ENCODE results near the gene EPHA3.

Gene EPHA3

DNA sequence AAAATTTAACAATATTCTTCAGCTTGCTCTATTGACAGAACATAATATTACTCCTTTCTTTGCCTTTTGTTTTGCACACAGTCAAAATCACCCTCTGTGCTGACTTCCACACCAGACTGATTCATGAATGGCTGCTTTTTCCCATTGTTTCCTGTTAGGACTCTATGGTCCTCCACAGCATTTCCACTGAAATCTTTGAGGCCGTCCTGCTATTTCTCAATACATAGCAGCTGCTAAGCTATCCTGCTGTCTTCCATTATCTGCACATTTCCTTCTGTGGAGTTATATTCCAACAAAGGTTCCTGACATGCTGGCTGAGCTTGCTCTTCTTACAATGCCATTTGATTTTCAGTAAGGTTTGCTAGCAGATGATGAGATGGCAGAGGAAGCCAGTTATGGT is 153.3 kb downstream of the EPHA3 start:
- no peak overlapping the region for H3K4me3 Mint-ChIP-seq
- H3K27ac Mint-ChIP-seq: no peak overlapping the region
- ATAC-seq (replicated peaks) (no peak), DNase-seq (no peak)
- peaks cover 10 to 26% of the 10 kb centered on the region in 2 donors for H3K9me3 Mint-ChIP-seq
- no peaks in the 10 kb centered on the region for H3K27me3 Mint-ChIP-seq
- H3K4me1 Mint-ChIP-seq (ENCODE audit: low read depth in 2 of 2): no peaks in the 10 kb centered on the region
- H3K36me3 Mint-ChIP-seq (ENCODE audit: insufficient read depth): no peaks in the 10 kb centered on the region

DNA sequence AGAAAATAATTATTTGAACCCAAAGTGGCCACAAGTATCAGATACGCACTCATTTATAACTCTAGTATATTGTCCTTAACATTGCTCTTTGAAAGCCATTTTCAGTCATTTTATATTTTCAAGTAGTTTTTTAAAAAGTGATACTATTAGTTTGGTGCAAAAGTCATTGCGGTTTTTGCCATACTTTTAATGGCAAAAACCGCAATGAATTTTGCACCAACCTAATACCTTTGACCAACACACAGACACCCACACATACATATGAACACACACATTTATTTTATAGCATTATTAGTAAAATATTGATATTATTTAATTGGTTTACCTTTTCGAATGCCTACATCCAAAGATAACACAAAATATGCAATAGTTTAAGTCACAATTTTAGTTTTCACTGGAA is 154.3 kb downstream of the EPHA3 start:
- H3K36me3 Mint-ChIP-seq (ENCODE audit: insufficient read depth): no peaks in the 10 kb centered on the region
- no peaks in the 10 kb centered on the region for H3K4me1 Mint-ChIP-seq (ENCODE audit: low read depth in 2 of 2)
- H3K27me3 Mint-ChIP-seq: no peaks in the 10 kb centered on the region
- H3K4me3 Mint-ChIP-seq: no peak overlapping the region
- H3K9me3 Mint-ChIP-seq: peaks cover 10 to 26% of the 10 kb centered on the region in 2 donors
- H3K27ac Mint-ChIP-seq: no peak overlapping the region
- no peak for ATAC-seq (replicated peaks)
- no peak for DNase-seq

GRCh38 chr3:89262309-89262929 is 155.0 kb downstream of the EPHA3 start:
- no peaks in the 10 kb centered on the region for H3K4me1 Mint-ChIP-seq (ENCODE audit: low read depth in 2 of 2)
- ATAC-seq (replicated peaks): no peak
- H3K27ac Mint-ChIP-seq: no peak overlapping the region
- DNase-seq: no peak
- H3K4me3 Mint-ChIP-seq: no peak overlapping the region
- H3K36me3 Mint-ChIP-seq (ENCODE audit: insufficient read depth): no peaks in the 10 kb centered on the region
- peaks cover 5 to 26% of the 10 kb centered on the region in 2 donors for H3K9me3 Mint-ChIP-seq
- no peaks in the 10 kb centered on the region for H3K27me3 Mint-ChIP-seq

GRCh38 chr3:89264037-89264560 is 156.7 kb downstream of the EPHA3 start:
- DNase-seq: no peak
- no peak overlapping the region for H3K4me3 Mint-ChIP-seq

DNA sequence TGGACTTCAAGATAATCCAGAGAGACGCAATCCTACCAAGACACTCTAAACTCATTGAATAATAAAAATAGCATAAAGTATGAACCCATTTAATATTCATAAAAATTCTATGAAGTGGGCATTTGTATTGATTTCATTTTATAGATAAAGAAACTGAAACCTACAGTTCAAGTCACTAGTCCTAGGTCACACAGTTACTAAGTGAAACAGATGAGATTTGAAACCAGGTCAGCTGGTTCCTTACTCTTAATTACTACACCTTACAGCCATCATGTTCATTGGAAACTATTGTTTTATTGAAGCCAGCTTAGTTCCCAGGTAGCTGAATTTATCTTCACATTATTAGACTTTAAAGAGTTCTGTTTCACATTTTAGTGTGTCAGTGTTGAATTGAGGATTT is 158.7 kb downstream of the EPHA3 start:
- Mint-ChIP-seq H3K4me3 (no peak overlapping the region), H3K27me3 (no peaks in the 10 kb centered on the region), H3K9me3 (peaks cover 4 to 17% of the 10 kb centered on the region in 2 donors), H3K4me1 (ENCODE audit: low read depth in 2 of 2) (no peaks in the 10 kb centered on the region), H3K36me3 (ENCODE audit: insufficient read depth) (no peaks in the 10 kb centered on the region), H3K27ac (no peak overlapping the region)
- DNase-seq (no peak), ATAC-seq (replicated peaks) (no peak)

More at GRCh38 chr3:89264037-89264560, 156.7 kb downstream of the EPHA3 start:
- no peak for ATAC-seq (replicated peaks)
- no peaks in the 10 kb centered on the region for H3K36me3 Mint-ChIP-seq (ENCODE audit: insufficient read depth)
- no peaks in the 10 kb centered on the region for H3K4me1 Mint-ChIP-seq (ENCODE audit: low read depth in 2 of 2)
- no peaks in the 10 kb centered on the region for H3K27me3 Mint-ChIP-seq
- no peak overlapping the region for H3K27ac Mint-ChIP-seq
- H3K9me3 Mint-ChIP-seq: peaks cover 4 to 26% of the 10 kb centered on the region in 2 donors

DNA sequence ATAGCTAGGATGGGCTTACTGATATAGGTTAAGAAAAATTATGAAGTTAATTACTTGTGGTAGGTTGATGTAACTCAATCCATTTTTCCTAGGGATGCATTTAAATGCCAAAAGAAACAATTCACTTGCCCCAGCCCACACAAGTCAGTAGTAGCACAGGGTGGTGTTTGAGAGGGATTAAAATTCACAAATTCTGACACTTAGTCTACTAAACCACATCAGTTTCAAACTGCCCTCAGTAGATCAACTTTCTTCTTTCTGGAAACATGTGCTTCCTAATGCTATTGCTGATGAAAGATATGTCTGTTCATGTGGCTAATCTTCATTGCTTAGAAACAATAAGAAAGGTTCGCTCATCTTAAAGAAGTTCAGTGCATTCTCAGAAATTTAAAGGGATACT is 160.6 kb downstream of the EPHA3 start:
- no peaks in the 10 kb centered on the region for H3K36me3 Mint-ChIP-seq (ENCODE audit: insufficient read depth)
- no peak for DNase-seq
- no peak overlapping the region for H3K27ac Mint-ChIP-seq
- no peaks in the 10 kb centered on the region for H3K4me1 Mint-ChIP-seq (ENCODE audit: low read depth in 2 of 2)
- H3K9me3 Mint-ChIP-seq: peaks cover 2 to 11% of the 10 kb centered on the region in 2 donors
- no peak for ATAC-seq (replicated peaks)
- H3K4me3 Mint-ChIP-seq: no peak overlapping the region
- no peaks in the 10 kb centered on the region for H3K27me3 Mint-ChIP-seq

DNA sequence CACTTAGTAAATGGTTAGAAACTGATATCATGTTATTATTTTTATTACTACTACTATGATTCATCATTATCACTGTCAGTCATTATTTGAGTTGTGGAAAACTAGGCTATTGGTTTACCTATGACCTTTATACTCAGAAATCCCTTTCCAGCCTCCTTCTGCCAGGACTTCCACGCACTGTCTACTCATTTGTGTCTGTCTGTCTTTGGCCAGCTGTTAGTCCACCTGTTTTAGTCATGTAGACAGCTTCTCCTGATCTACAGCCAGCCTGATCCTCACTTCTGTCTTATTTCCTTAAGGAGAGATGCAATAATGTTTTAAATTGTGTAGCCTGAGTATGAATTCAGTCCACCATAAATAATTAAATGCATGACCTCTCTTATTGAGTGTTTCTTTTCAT is 162.8 kb downstream of the EPHA3 start:
- no peaks in the 10 kb centered on the region for H3K36me3 Mint-ChIP-seq (ENCODE audit: insufficient read depth)

DNA sequence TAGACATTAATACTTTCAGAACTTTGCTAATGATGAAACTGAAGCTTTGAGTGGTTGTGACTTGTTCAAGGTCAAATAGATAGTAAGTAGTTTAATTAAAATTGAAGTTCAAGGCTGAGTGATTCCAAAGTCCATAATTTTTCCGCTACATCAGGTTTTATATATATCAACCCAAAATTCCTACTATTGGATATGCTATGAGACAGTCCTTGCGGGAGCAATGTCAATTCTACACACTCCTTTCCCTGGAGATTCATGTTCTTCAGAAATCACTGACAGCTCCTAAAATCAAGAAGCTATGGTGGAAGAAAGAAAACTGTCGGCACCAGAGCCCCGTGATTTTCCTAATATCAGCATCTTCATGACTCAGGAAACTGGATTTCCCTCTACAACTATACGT is 167.6 kb downstream of the EPHA3 start:
- ATAC-seq (replicated peaks): no peak
- no peak overlapping the region for H3K27ac Mint-ChIP-seq
- DNase-seq: no peak
- H3K4me3 Mint-ChIP-seq: no peak overlapping the region
- H3K27me3 Mint-ChIP-seq: no peaks in the 10 kb centered on the region
- H3K4me1 Mint-ChIP-seq (ENCODE audit: low read depth in 2 of 2): no peaks in the 10 kb centered on the region
- no peaks in the 10 kb centered on the region for H3K36me3 Mint-ChIP-seq (ENCODE audit: insufficient read depth)
- H3K9me3 Mint-ChIP-seq: no peaks in the 10 kb centered on the region

More for the DNA sequence above, 162.8 kb downstream of the EPHA3 start:
- no peaks in the 10 kb centered on the region for H3K9me3 Mint-ChIP-seq
- no peak overlapping the region for H3K27ac Mint-ChIP-seq
- ATAC-seq (replicated peaks) (no peak), DNase-seq (no peak)
- H3K4me1 Mint-ChIP-seq (ENCODE audit: low read depth in 2 of 2): no peaks in the 10 kb centered on the region
- no peaks in the 10 kb centered on the region for H3K27me3 Mint-ChIP-seq
- no peak overlapping the region for H3K4me3 Mint-ChIP-seq

DNA sequence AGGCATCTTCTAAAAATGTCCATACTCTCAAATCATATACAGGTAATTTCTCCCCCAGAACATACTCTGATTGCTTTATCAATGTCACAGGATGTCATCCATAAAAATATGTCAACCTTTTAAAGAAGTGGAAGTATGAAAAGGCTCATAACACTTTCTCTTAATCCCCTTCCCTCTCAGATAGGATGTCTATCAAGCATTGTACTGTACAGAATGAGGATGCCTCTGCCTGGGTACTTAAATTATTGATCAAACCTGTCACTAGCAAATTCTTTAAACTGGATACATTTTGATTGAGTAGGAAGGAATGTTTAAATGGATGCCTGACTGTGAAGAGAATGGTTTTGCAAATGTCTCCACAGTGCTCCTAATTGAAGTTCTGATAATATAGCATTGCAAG is 168.7 kb downstream of the EPHA3 start:
- Mint-ChIP-seq H3K36me3 (ENCODE audit: insufficient read depth) (no peaks in the 10 kb centered on the region), H3K27me3 (no peaks in the 10 kb centered on the region), H3K4me1 (ENCODE audit: low read depth in 2 of 2) (no peaks in the 10 kb centered on the region), H3K9me3 (peaks cover 0 to 2% of the 10 kb centered on the region in 2 donors), H3K4me3 (no peak overlapping the region), H3K27ac (no peak overlapping the region)
- DNase-seq (no peak), ATAC-seq (replicated peaks) (no peak)

DNA sequence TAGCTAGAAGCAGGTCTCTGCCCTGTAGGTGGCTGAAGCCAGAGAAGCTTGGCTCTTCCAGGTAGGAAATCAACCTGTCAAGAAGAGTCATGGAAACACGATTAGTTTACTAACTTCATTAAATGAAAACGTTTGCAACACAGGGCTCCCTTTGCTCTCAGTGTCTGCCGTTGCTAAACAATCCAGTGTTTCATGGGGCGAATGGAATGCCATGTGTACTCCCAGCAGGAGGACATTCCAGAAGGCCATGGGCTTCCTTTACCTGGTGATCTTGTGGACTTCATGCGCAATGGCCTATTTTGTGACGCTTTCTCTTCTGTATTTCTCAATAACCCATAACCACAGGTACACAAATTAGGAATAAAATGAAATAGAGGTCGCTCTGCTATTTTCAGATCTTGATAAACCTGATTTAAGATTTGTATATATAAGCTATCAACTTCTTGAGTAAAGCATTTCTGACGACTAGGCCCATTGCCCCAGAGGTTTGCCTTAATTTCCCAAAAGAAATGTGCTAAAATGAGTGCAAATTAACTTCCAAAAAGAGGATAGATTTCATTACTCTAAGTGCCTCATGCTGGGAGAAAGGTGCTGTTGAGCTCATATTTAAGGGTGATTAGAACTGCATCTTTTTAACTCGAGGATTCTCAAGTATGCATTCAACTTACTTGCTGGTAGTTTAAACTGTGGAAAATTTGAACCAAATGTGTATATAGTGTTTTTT is 171.0 kb downstream of the EPHA3 start:
- ATAC-seq (replicated peaks): no peak
- Mint-ChIP-seq H3K4me3 (no peak overlapping the region), H3K4me1 (ENCODE audit: low read depth in 2 of 2) (no peaks in the 10 kb centered on the region)

GRCh38 chr3:89280301-89280700 is 172.9 kb downstream of the EPHA3 start:
- Mint-ChIP-seq H3K4me3 (no peak overlapping the region), H3K4me1 (ENCODE audit: low read depth in 2 of 2) (no peaks in the 10 kb centered on the region), H3K27me3 (no peaks in the 10 kb centered on the region), H3K36me3 (ENCODE audit: insufficient read depth) (no peaks in the 10 kb centered on the region), H3K27ac (no peak overlapping the region), H3K9me3 (peaks cover 0 to 4% of the 10 kb centered on the region in 2 donors)
- ATAC-seq (replicated peaks) (no peak), DNase-seq (no peak)

More for the DNA sequence above, 171.0 kb downstream of the EPHA3 start:
- Mint-ChIP-seq H3K27ac (no peak overlapping the region), H3K27me3 (no peaks in the 10 kb centered on the region), H3K36me3 (ENCODE audit: insufficient read depth) (no peaks in the 10 kb centered on the region), H3K9me3 (peaks cover 0 to 4% of the 10 kb centered on the region in 2 donors)
- no peak for DNase-seq

- ATAC-seq (replicated peaks) (no peak), DNase-seq (no peak)
- Mint-ChIP-seq H3K9me3 (peaks cover 6 to 7% of the 10 kb centered on the region in 2 donors), H3K36me3 (ENCODE audit: insufficient read depth) (no peaks in the 10 kb centered on the region), H3K27ac (no peak overlapping the region), H3K4me1 (ENCODE audit: low read depth in 2 of 2) (no peaks in the 10 kb centered on the region), H3K4me3 (no peak overlapping the region), H3K27me3 (no peaks in the 10 kb centered on the region)
These were observed 173.5 kb downstream of the EPHA3 start for GRCh38 chr3:89280822-89281365.

DNA sequence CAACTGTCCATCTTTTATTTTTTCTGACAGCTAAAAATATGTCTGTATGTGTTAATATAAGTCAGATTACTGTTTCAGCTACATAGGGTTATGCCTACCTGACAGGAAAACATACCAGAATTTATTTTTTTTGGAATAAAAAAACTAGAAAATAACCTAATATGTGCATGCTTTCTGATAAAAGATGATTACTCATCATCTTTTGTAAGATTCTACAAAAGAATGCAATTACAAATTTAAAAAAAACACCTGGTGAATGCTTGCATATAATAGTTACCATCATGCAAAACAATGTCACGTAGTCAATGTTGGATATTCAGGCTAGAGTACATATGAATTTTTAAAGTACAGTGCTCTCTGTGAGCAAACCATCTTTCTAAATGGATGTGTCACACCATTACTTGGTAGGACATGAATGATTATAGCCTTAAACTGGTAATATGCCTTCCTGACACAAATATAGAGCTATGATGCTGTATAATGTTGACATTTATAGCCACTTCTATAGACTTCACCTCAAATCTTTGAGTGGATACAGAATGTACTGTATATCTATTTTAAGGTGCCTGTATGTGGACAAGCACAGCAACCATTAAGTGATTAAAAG is 180.6 kb downstream of the EPHA3 start:
- ATAC-seq (replicated peaks): no peak
- peaks cover 13 to 14% of the 10 kb centered on the region in 2 donors for H3K9me3 Mint-ChIP-seq
- H3K27ac Mint-ChIP-seq: no peak overlapping the region
- H3K27me3 Mint-ChIP-seq: no peaks in the 10 kb centered on the region
- DNase-seq: no peak
- no peaks in the 10 kb centered on the region for H3K36me3 Mint-ChIP-seq (ENCODE audit: insufficient read depth)
- H3K4me1 Mint-ChIP-seq (ENCODE audit: low read depth in 2 of 2): no peaks in the 10 kb centered on the region
- no peak overlapping the region for H3K4me3 Mint-ChIP-seq

Measured in effector memory CD8-positive, alpha-beta T cell (primary cell).